ENCODE results near the gene NDUFS2.

Gene NDUFS2

DNA sequence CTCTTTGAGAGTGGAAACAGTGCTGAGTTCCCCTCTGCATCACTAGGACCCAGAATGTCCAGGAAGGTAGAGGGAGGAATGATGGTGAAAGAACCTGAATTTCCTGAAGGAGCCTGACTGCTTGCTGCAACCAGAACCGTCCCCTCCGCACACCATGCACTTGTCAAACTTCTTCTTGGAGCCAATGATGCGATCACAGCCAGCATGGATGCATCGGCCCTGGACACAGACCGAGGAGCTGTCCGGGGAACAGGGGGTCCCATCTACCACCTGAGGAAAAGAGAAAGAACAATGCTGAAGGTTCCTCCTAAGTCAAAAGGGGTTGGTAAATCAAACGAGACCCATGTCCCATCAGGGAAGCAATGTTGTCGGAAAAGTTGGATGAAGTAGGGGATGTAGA is 10.2 kb upstream of the NDUFS2 start:
- Histone ChIP-seq H3K36me3 (no peaks in the 10 kb centered on the region), H3K4me1 (ENCODE audit: control insufficient read depth in 1 of 2, insufficient read depth in 1 of 2, low read depth in 1 of 2, low read length in 1 of 2) (peaks cover 3 to 9% of the 10 kb centered on the region in 2 experiments), H3K27me3 (no peaks in the 10 kb centered on the region), H3K4me3 (ENCODE audit: low read depth in 1 of 2, low read length in 1 of 2) (no peak overlapping the region), H3K9me3 (no peaks in the 10 kb centered on the region), H3K27ac (no peak overlapping the region)
- no peak for TF ChIP-seq CTCF (IDR thresholded peaks at IDR 0.05)

GRCh38 chr1:161192476-161193465 is 9.4 kb upstream of the NDUFS2 start:
- Histone ChIP-seq H3K27ac (no peak overlapping the region), H3K9me3 (no peaks in the 10 kb centered on the region), H3K4me3 (ENCODE audit: low read depth in 1 of 2, low read length in 1 of 2) (no peak overlapping the region), H3K4me1 (ENCODE audit: control insufficient read depth in 1 of 2, insufficient read depth in 1 of 2, low read depth in 1 of 2, low read length in 1 of 2) (peaks cover 3 to 9% of the 10 kb centered on the region in 2 experiments), H3K36me3 (no peaks in the 10 kb centered on the region), H3K27me3 (no peaks in the 10 kb centered on the region)
- TF ChIP-seq CTCF (IDR thresholded peaks at IDR 0.05) = peak; percentile 93

GRCh38 chr1:161193561-161194235 is 8.5 kb upstream of the NDUFS2 start:
- no peak for TF ChIP-seq CTCF (IDR thresholded peaks at IDR 0.05)
- H3K27ac ChIP-seq = no peak overlapping the region
- no peaks in the 10 kb centered on the region for H3K9me3 ChIP-seq
- H3K4me1 ChIP-seq (ENCODE audit: control insufficient read depth in 1 of 2, insufficient read depth in 1 of 2, low read depth in 1 of 2, low read length in 1 of 2) = peaks cover 3 to 9% of the 10 kb centered on the region in 2 experiments
- H3K27me3 ChIP-seq = no peaks in the 10 kb centered on the region
- H3K36me3 ChIP-seq = no peaks in the 10 kb centered on the region
- H3K4me3 ChIP-seq (ENCODE audit: low read depth in 1 of 2, low read length in 1 of 2) = no peak overlapping the region

GRCh38 chr1:161195171-161195570 is 7.0 kb upstream of the NDUFS2 start:
- no peak overlapping the region for H3K4me3 ChIP-seq (ENCODE audit: low read depth in 1 of 2, low read length in 1 of 2)
- no peak overlapping the region for H3K27ac ChIP-seq
- H3K9me3 ChIP-seq = no peaks in the 10 kb centered on the region
- H3K36me3 ChIP-seq = no peaks in the 10 kb centered on the region
- TF ChIP-seq CTCF (IDR thresholded peaks at IDR 0.05) = no peak
- H3K27me3 ChIP-seq = no peaks in the 10 kb centered on the region
- H3K4me1 ChIP-seq (ENCODE audit: control insufficient read depth in 1 of 2, insufficient read depth in 1 of 2, low read depth in 1 of 2, low read length in 1 of 2) = peaks cover 3 to 9% of the 10 kb centered on the region in 2 experiments

GRCh38 chr1:161196111-161196510 is 6.1 kb upstream of the NDUFS2 start:
- Histone ChIP-seq H3K27ac (no peak overlapping the region), H3K36me3 (no peaks in the 10 kb centered on the region), H3K27me3 (no peaks in the 10 kb centered on the region), H3K4me1 (ENCODE audit: control insufficient read depth in 1 of 2, insufficient read depth in 1 of 2, low read depth in 1 of 2, low read length in 1 of 2) (peaks cover 8 to 12% of the 10 kb centered on the region in 2 experiments), H3K9me3 (no peaks in the 10 kb centered on the region), H3K4me3 (ENCODE audit: low read depth in 1 of 2, low read length in 1 of 2) (no peak overlapping the region)
- no peak for TF ChIP-seq CTCF (IDR thresholded peaks at IDR 0.05)
